GM18907 (cell line): Measurements from ENCODE around the gene FLYWCH2.
"Not testable (repeated sequence)": the region's sequence is repeated elsewhere in the genome, so short reads cannot be mapped to it uniquely, and the experiment has no call there.

ENCODE experiments used
- ATAC-seq: cut with Tn5 transposase; IDR thresholded peaks from one replicate; pipeline ENCODE4 v1.9.1; 2021; ENCODE audit warnings: mild to moderate bottlenecking, moderate library complexity; ENCODE audit not compliant: unreplicated experiment

Gene FLYWCH2

GRCh38 chr16:2912330-2913199, 29.6 kb downstream of the FLYWCH2 start:
- ATAC-seq: peak; percentile 20

- no peak for ATAC-seq
Measured at GRCh38 chr16:2913603-2914002, 30.6 kb downstream of the FLYWCH2 start.

DNA sequence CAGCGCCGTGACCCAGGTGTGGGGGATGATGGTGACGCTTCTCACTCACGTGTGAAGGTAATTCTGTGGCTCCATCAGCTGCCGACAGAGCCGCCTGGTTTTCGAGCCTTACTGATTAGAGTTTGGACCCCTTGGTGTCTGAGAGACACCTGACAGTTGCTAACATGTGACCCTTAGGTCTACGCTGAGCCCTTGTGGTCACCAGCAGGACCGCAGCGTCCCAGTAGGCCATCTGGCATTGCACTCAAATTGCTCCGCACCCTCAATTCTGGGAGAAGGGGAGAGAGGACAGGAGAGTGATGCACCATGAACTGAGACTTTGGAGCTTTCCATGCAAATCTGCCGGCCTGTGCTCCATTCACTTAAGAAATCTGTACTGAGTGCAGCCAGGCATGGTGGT, 31.2 kb downstream of the FLYWCH2 start:
- ATAC-seq: no peak

- no peak for ATAC-seq
Measured at GRCh38 chr16:2915196-2915929, 32.3 kb downstream of the FLYWCH2 start.

DNA sequence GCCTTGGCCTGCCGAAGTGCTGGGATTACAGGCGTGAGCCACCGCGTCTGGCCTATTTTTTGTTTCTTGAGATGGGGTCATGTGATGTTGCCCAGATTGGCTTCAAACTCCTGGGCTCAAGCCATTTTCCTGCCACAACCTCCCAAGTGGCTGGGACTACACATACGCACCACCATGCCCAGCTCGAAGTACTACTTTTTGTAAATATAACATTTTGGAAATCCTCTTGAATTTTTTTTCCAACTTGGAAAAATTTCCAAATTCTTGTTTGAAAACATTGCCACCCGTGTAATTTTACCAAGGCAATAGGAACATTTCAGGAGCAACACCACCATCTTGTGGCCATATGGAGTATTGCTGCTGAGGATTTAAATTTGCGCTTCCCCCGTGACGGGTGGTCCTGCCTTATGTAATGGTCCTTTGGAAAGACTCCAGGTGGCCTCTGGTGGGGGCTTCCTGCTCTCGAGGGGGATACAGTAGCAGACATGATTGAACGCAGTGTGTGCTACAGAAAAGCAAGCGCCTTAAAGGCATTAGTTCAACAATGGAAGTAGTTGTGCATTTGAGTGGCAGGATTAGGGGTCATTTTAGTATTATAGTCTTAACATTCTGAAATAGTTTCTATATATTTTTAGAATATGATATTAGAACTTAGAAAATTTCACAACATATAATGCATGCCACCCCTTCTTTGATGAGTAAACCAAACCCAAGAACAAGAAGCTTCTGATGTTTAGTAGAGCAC, 36.7 kb downstream of the FLYWCH2 start:
- ATAC-seq: peak; percentile 50

GRCh38 chr16:2923481-2923880, 40.5 kb downstream of the FLYWCH2 start:
- no peak for ATAC-seq

DNA sequence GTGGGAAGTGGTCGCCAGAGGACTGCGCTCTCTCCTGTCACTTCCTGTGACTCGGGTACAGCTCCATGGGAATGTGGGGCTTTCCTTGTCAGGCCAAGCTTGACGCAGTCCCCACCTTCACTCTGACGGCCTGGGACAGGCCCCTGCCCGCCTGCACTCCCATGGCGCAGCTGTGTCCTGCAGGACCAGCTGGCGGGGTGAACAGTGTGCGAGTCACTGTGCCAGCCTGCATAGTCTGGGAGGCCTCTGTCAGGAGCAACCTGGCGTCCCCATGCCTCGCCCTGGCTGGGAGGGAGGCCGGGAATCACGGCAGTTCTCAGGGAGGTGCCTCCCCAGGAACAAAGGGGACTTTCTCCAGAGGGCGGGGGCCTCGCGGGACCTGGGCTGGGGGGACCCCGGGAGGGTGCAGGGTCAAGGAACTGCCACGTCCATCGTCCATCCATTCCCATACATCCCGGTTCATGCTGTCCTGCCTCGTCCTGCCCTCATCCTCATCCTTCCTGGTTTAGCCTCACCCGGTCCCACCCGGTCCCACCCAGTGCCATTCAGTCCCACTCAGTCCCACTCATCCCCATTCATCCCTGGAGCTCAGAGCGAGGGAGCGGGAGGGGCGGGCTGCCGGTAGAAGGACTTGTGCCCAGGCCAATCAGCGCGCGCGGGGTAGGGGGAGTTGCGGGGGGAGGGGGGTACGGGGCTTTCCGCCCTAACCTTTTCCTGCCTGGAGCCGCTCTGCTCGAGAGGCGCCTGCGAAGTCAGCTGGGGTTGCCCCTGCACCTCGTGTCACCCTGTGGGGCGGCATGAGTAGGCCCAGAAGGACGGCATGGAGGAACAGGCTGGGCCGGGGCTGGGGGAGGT, 42.1 kb downstream of the FLYWCH2 start:
- ATAC-seq: no peak

GRCh38 chr16:2925951-2926649, 43.1 kb downstream of the FLYWCH2 start:
- ATAC-seq: no peak

- ATAC-seq: no peak
Measured at GRCh38 chr16:2926650-2926999, 43.6 kb downstream of the FLYWCH2 start.

DNA sequence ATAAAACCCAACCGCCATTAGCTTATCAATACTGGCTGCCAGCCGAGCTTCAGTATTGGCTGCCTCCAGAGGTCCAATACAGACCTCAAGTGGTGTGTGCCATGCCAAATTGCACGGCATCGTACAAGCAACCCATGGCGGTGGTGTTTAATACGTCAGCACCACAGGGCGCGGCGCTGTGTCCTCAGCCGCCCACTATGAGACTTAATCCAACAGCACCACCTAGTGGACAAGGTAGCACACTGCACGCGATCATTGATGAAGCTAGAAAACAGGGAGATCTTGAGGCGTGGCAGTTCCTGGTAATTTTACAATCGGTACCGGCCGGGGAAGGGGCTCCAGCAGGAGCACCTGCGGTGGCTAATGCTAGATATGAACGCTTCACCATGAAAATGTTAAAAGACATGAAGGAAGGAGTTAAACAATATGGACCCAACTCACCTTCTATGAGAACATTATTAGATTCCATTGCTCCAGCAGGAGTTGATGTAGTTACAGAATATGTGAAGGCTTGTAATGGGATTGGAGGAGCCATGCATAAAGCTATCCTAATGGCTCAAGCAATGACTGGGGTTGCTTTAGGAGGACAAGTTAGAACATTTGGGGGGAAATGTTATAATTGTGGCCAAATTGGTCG, 44.1 kb downstream of the FLYWCH2 start:
- no peak for ATAC-seq

DNA sequence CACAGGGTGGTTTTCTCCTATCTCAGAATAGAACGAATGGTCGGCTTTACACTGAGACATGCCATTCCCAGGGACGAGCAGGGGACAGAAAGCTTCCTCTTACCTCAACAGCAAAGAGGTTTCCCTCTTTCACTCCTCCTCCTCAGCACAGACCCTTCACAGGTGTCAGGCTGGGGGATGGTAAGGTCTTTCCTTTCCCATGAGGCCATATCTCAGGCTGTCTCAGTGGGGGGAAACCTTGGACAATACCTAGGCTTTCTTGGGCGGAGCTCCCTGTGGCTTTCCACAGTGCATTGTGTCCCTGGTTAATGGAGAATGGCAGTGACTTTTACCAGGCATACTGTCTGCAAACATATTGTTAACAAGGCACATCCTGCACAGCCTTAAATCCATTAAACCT, 45.1 kb downstream of the FLYWCH2 start:
- not testable (repeated sequence) for ATAC-seq

DNA sequence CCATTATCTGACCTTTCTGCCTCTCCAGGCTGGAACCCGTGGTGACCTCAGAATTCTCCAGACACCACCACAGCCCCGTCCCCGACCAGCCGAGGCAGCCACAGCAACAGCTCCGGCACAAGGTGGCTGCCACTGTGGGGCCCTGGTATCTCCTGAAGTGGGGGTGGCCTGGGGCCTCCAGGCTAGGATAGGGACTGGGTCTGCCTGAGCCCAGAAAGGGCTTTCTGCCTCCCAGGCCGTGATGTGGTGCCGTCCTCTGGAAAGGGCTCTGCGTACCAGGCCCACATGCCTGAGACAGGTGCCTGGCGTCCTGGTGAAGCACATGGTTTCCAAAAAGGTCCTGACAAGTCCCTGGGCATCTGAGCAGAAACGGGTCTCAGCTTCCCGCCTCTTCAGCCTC, 45.8 kb downstream of the FLYWCH2 start:
- no peak for ATAC-seq

GRCh38 chr16:2929693-2930092, 46.7 kb downstream of the FLYWCH2 start:
- no peak for ATAC-seq

- no peak for ATAC-seq
Measured at GRCh38 chr16:2930236-2930635, 47.2 kb downstream of the FLYWCH2 start.

- ATAC-seq: not testable (repeated sequence)
Measured at GRCh38 chr16:2931231-2931914, 48.4 kb downstream of the FLYWCH2 start.

- no peak for ATAC-seq
Measured at GRCh38 chr16:2933136-2933535, 50.1 kb downstream of the FLYWCH2 start.

DNA sequence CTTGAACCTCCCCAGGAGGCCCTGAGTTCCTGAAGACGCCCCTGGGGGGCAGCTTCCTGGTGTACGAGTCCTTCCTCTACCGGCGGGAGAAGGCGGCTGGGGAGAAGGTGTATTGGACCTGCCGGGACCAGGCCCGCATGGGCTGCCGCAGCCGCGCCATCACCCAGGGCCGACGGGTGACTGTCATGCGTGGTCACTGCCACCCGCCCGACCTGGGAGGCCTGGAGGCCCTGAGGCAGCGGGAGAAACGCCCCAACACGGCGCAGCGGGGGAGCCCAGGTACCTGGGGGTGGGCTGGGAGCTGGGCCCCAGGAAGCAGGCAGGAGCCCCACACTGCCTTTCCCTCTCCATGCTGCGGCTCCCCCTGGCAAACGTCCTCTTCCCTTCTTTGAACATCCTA, 50.7 kb downstream of the FLYWCH2 start:
- ATAC-seq: no peak

DNA sequence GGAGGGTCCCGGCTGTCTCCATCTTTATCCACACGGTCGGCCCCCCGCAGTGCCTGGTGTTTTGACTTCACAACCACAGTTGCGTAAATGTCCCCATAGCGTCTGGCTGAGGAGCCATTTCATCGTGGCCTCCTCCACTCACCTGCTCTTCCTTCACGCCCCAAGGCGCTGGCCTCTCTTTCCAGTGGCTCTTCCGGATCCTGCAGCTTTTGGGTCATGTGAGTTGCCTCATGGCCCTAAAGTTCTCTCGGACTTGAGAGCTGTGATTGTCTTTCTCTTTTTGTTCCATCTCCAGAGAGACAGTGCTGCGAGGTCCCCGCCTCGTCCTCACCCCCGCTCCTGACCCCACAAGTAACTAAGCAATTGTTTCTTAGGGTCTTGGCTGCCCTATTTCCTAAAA, 51.4 kb downstream of the FLYWCH2 start:
- no peak for ATAC-seq

GRCh38 chr16:2936436-2937011, 53.5 kb downstream of the FLYWCH2 start:
- no peak for ATAC-seq
